HepG2 (cell line): ENCODE data around the gene TMEM107. TPM values are rescaled to one million over a fixed set of nuclear protein-coding genes. Genes with fewer than 3 reads are reported as not detected.

ENCODE experiments used
- CCDC6 ChIP-seq: sonication (generic); formaldehyde crosslinking; IDR thresholded peaks from 2 replicates; pipeline ENCODE4 v1.8.1; 2022; ENCODE audit warnings: mild to moderate bottlenecking, missing genetic modification reagents, moderate library complexity
- CREBL2 ChIP-seq: sonication (generic); formaldehyde crosslinking; IDR thresholded peaks from 2 replicates; pipeline ENCODE4 v1.8.1; 2023; ENCODE audit warnings: missing genetic modification reagents, mild to moderate bottlenecking, borderline replicate concordance
- FOXA1 ChIP-seq, 2 experiments: fragments of 450-650 bp in 1 of 2; sonication (generic) in 1 of 2; formaldehyde crosslinking in 1 of 2; IDR thresholded peaks; 2 replicates each; pipeline versions ENCODE4 v1.4.0 to v1.6.1; 2016 to 2020; ENCODE audit warnings: missing genetic modification reagents in 1 of 2
- GPBP1L1 ChIP-seq: sonication (generic); formaldehyde crosslinking; IDR thresholded peaks from 2 replicates; pipeline ENCODE4 v1.5.0; 2020; ENCODE audit warnings: mild to moderate bottlenecking, missing genetic modification reagents
- HMGA1 ChIP-seq: sonication (generic); formaldehyde crosslinking; conservative IDR thresholded peaks from 2 replicates; pipeline ENCODE4 v1.4.0; 2020; ENCODE audit warnings: missing genetic modification reagents
- KAT2B ChIP-seq: fragments of 150-350 bp; IDR thresholded peaks from 2 replicates; pipeline ENCODE4 v1.6.1; 2014; ENCODE audit warnings: low read depth, low read length, borderline replicate concordance
- KAT7 ChIP-seq: IDR thresholded peaks from 2 replicates; pipeline ENCODE4 v1.6.1; 2018; ENCODE audit warnings: borderline replicate concordance, missing compliant biosample characterization
- KDM6A ChIP-seq: IDR thresholded peaks from 2 replicates; pipeline ENCODE4 v1.6.1; 2016; ENCODE audit warnings: low read depth
- MXD4 ChIP-seq: IDR thresholded peaks from 2 replicates; pipeline ENCODE4 v1.6.1; 2016; ENCODE audit warnings: mild to moderate bottlenecking, missing biosample characterization, missing genetic modification reagents
- NFATC3 ChIP-seq: sonication (generic); formaldehyde crosslinking; IDR thresholded peaks from 2 replicates; pipeline ENCODE4 v1.5.1; 2020; ENCODE audit warnings: mild to moderate bottlenecking, missing genetic modification reagents
- NRL ChIP-seq: sonication (generic); formaldehyde crosslinking; IDR thresholded peaks from 2 replicates; pipeline ENCODE4 v1.5.0; 2020; ENCODE audit warnings: missing genetic modification reagents, mild to moderate bottlenecking, moderate library complexity, borderline replicate concordance
- RFXANK ChIP-seq: IDR thresholded peaks from 2 replicates; pipeline ENCODE4 v1.6.1; 2016
- SALL2 ChIP-seq: sonication (generic); formaldehyde crosslinking; IDR thresholded peaks from 2 replicates; pipeline ENCODE4 v1.8.1; 2023; ENCODE audit warnings: mild to moderate bottlenecking, missing genetic modification reagents, inconsistent platforms
- THRA ChIP-seq: sonication (generic); formaldehyde crosslinking; IDR thresholded peaks from 2 replicates; pipeline ENCODE4 v1.4.0; 2020; ENCODE audit warnings: missing genetic modification reagents, borderline replicate concordance
- ZBTB8A ChIP-seq: sonication (generic); formaldehyde crosslinking; IDR thresholded peaks from 2 replicates; pipeline ENCODE4 v1.4.0; 2020; ENCODE audit warnings: mild to moderate bottlenecking, low read depth, missing genetic modification reagents, borderline replicate concordance
- ZNF354B ChIP-seq: sonication (generic); formaldehyde crosslinking; IDR thresholded peaks from 2 replicates; pipeline ENCODE4 v1.8.0; 2022; ENCODE audit warnings: mild to moderate bottlenecking, missing genetic modification reagents
- ZNF549 ChIP-seq: sonication (generic); formaldehyde crosslinking; IDR thresholded peaks from 2 replicates; pipeline ENCODE4 v1.5.0; 2020; ENCODE audit warnings: missing genetic modification reagents
- ZNF563 ChIP-seq: sonication (generic); formaldehyde crosslinking; IDR thresholded peaks from 2 replicates; pipeline ENCODE4 v1.8.0; 2022; ENCODE audit warnings: mild to moderate bottlenecking, moderate library complexity, missing genetic modification reagents
- ZNF598 ChIP-seq: sonication (generic); formaldehyde crosslinking; IDR thresholded peaks from 2 replicates; pipeline ENCODE4 v1.5.1; 2020; ENCODE audit warnings: mild to moderate bottlenecking, missing genetic modification reagents, borderline replicate concordance
- ZNF605 ChIP-seq: sonication (generic); formaldehyde crosslinking; IDR thresholded peaks from 2 replicates; pipeline ENCODE4 v1.8.0; 2022; ENCODE audit warnings: mild to moderate bottlenecking, missing genetic modification reagents
- ZNF609 ChIP-seq: sonication (generic); formaldehyde crosslinking; IDR thresholded peaks from 2 replicates; pipeline ENCODE4 v1.4.0; 2020; ENCODE audit warnings: mild to moderate bottlenecking, missing genetic modification reagents, borderline replicate concordance
- ZNF619 ChIP-seq: sonication (generic); formaldehyde crosslinking; IDR thresholded peaks from 2 replicates; pipeline ENCODE4 v1.4.0; 2020; ENCODE audit warnings: mild to moderate bottlenecking, missing genetic modification reagents
- ZNF816 ChIP-seq: sonication (generic); formaldehyde crosslinking; IDR thresholded peaks from 2 replicates; pipeline ENCODE4 v1.8.0; 2022; ENCODE audit warnings: missing genetic modification reagents, mild to moderate bottlenecking, borderline replicate concordance
- polyA plus RNA-seq, 8 experiments: library from polyadenylated mRNA; depleted of rRNA in 3 of 8; stranded (reverse) in 7 of 8; unstranded in 1 of 8; fragments of >200 nt; fragmentation: Illumina TruSeq in 4 of 8; extraction: Trizol in 4 of 8; gene quantifications; 2 replicates each; pipeline versions ENCODE4 v1.2.1 to v1.2.3, GENCODE V29; 2011 to 2016; ENCODE audit warnings: low read depth in 4 of 8, missing spikeins in 1 of 8, mixed read lengths in 1 of 8; ENCODE audit not compliant: insufficient read depth in 1 of 8
- total RNA-seq, 5 experiments: library from RNA; depleted of rRNA; stranded (reverse); fragments of >200 nt; fragmentation: Illumina TruSeq; extraction: Trizol; gene quantifications; 2 replicates each; pipeline ENCODE4 v1.2.3, GENCODE V29; 2016; ENCODE audit warnings: low read depth in 1 of 5

The TMEM107 gene
- total and polyA plus RNA-seq, 2 of the 13 experiments (the other 11 are each of a cell fraction or from before 2014, with no cell fraction given): 7.2 to 15.3 TPM

GRCh38 chr17:8176197-8176940, at the start of gene TMEM107 (continued):
- TF ChIP-seq ZNF609 (CRISPR knock-in tag) (0 out of 2 replicates have a peak, but pooled peaks have one; percentile 38), FOXA1 (IDR thresholded peaks at IDR 0.05) (no peak), FOXA1 (CRISPR knock-in tag; IDR thresholded peaks at IDR 0.05) (0 out of 2 replicates have a peak, but pooled peaks have one; percentile 2), KDM6A (no peak), HMGA1 (CRISPR knock-in tag) (no peak), ZNF563 (CRISPR knock-in tag) (peak; percentile 72), GPBP1L1 (no peak), KAT7 (no peak), NFATC3 (no peak), MXD4 (CRISPR knock-in tag) (no peak; the same call in 1 of the 2 replicates), CREBL2 (CRISPR knock-in tag) (no peak), KAT2B (no peak), ZNF619 (CRISPR knock-in tag) (no peak), ZBTB8A (CRISPR knock-in tag) (no peak), ZNF354B (CRISPR knock-in tag) (no peak), ZNF816 (CRISPR knock-in tag) (no peak), CCDC6 (CRISPR knock-in tag) (no peak), ZNF598 (CRISPR knock-in tag) (no peak), THRA (no peak; the same call in 1 of the 2 replicates), SALL2 (no peak), NRL (no peak), ZNF549 (CRISPR knock-in tag) (no peak), RFXANK (CRISPR knock-in tag) (no peak), ZNF605 (CRISPR knock-in tag) (peak; percentile 67; the same call in 1 of the 2 replicates)
